ENCODE data around the gene KIF12. TPM values are rescaled to one million over a fixed set of nuclear protein-coding genes. Genes with fewer than 3 reads are reported as not detected.

Gene KIF12
- total and polyA plus RNA-seq, 5 experiments from 2014 or later = not detected

DNA sequence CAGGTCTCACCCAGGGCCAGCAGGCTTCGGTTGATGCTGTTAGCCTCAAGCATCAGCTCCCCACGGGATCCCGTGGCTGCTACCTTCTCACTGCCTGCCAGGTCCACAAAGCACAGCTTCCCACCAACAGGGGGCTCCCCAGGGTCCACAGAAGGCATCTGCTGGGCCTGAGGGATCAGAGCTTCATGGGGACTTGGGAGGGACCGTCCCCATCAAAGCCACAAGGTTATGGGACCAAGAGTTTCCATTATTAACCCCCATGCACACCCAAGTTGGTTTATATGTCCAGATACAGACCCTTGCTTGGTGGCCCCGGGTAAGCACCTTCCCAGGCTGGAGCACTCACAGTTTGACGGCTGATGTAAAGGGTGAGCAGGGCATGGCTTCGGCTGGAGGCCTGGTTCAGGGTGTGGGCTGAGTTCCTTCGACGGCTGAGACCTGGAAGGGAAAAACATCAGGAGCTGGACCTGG, 3.0 kb downstream of the KIF12 start:
- Mint-ChIP-seq H3K27me3 (peaks cover 13 to 69% (median 45%) of the 10 kb centered on the region in 5 donors), H3K9me3 (peaks cover 0 to 2% (median 0%) of the 10 kb centered on the region in 9 donors), H3K4me1 (peaks cover 6 to 13% (median 12%) of the 10 kb centered on the region in 4 donors), H3K4me3 (peak overlapping the region in 6 of 10 donors; percentile 7 to 62 (median 52)), H3K36me3 (no peaks in the 10 kb centered on the region), H3K27ac (no peak overlapping the region)
- POLR2A ChIA-PET = no interaction called here
- peak in 1 of 10 donors; percentile 31 for DNase-seq
- ATAC-seq = no peak

DNA sequence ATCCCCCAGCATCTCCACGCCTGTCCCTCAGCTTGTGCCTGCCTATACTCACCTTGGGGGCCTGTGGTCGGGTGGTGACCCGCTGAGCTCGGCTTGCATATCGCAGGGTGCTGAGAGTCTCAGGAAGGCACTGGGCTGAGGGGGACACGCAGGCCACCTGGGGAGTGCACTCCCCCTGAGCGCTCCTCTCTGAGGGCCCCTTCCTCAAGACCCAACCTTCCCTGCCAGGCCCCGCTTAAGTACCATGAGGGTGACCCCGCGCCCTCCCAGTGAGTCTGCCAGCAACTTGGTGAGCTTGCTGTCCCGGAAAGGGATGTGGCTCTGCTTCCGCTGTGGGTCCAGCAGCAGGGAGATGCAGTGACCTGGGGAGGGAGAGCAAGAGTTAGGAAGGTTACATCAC, 4.1 kb downstream of the KIF12 start:
- no peak overlapping the region for H3K4me3 Mint-ChIP-seq
- DNase-seq (peak in 1 of 10 donors; percentile 53), ATAC-seq (no peak)
- POLR2A ChIA-PET = no interaction called here
- H3K9me3 Mint-ChIP-seq = peaks cover 0 to 2% (median 0%) of the 10 kb centered on the region in 9 donors
- H3K36me3 Mint-ChIP-seq = peaks cover 0 to 3% (median 0%) of the 10 kb centered on the region in 3 donors
- H3K27me3 Mint-ChIP-seq = peaks cover 13 to 71% (median 45%) of the 10 kb centered on the region in 5 donors
- H3K4me1 Mint-ChIP-seq = peaks cover 6 to 13% (median 12%) of the 10 kb centered on the region in 4 donors
- peak overlapping the region in 1 of 10 donors; percentile 8 for H3K27ac Mint-ChIP-seq

DNA sequence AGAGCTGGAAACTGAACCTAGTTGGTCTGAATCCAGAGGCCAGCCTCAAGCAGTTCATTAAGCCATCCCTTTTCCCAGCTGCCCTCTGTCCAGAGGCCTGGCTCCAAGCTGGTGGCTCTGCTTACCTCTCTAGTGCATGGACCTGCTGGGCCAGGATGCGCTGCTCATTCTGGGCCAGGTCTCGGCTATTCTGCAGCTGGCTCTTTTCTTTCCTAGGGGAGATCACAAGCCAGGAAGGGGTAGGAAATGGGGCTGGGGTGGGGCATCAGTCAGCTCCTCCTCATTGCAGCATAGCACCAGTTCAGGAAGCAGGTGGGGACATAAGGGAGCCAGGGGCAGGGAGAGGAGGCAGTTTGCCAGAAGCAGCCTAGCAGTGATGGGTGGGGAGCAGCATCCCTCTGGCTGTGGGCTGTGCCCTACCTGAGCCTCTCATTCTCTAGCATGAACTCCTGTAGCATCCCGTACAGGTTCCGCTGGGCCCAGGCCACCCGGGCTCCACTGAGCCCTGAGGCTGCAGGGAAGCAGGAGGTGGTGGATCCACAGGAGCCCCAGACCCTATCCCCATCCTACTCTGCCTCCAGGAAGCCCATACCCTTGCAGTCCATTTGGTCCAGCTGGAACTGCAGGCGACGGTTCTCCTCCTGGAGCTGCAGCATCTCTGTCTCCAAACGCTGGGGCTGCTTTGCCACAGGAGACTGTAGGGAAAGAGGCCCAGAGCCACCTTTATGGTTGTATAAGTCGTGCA, 5.2 kb downstream of the KIF12 start:
- DNase-seq = peak in 1 of 10 donors; percentile 49
- ATAC-seq = no peak
- POLR2A ChIA-PET = no interaction called here
- peaks cover 13 to 65% (median 41%) of the 10 kb centered on the region in 5 donors for H3K27me3 Mint-ChIP-seq
- no peak overlapping the region for H3K27ac Mint-ChIP-seq
- H3K4me3 Mint-ChIP-seq = no peak overlapping the region
- H3K36me3 Mint-ChIP-seq = peaks cover 0 to 3% (median 0%) of the 10 kb centered on the region in 3 donors
- H3K9me3 Mint-ChIP-seq = peaks cover 0 to 2% (median 0%) of the 10 kb centered on the region in 9 donors
- H3K4me1 Mint-ChIP-seq = peaks cover 6 to 13% (median 10%) of the 10 kb centered on the region in 4 donors

DNA sequence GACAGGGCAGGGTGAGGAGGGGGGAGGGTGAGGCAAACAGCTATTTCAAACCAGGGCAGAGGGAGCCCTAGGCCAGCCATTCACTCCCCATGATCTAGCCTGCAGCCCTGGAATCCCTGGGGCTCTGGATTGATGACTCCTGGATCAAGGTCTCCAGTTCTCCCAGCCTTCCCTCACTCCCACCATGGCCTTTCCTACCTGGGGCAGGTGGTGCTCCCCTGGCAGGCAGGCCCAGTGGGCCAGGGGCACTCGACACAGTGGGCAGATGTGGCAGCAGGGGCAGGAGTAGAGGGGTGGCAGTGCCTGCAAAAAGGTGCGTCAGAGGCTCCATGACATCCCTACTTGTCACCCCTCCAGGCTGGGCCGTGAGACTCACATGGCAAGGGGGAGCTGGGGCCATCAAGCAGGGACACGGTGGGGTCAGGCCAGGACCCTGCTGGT, 6.0 kb downstream of the KIF12 start:
- POLR2A ChIA-PET = no interaction called here
- Mint-ChIP-seq H3K9me3 (peaks cover 0 to 2% (median 0%) of the 10 kb centered on the region in 9 donors), H3K36me3 (peaks cover 0 to 3% (median 0%) of the 10 kb centered on the region in 3 donors), H3K4me3 (no peak overlapping the region), H3K4me1 (peaks cover 6 to 13% (median 10%) of the 10 kb centered on the region in 4 donors), H3K27me3 (peaks cover 13 to 64% (median 40%) of the 10 kb centered on the region in 5 donors), H3K27ac (peak overlapping the region in 1 of 10 donors; percentile 53)
- peak in 1 of 10 donors; percentile 62 for DNase-seq
- no peak for ATAC-seq

DNA sequence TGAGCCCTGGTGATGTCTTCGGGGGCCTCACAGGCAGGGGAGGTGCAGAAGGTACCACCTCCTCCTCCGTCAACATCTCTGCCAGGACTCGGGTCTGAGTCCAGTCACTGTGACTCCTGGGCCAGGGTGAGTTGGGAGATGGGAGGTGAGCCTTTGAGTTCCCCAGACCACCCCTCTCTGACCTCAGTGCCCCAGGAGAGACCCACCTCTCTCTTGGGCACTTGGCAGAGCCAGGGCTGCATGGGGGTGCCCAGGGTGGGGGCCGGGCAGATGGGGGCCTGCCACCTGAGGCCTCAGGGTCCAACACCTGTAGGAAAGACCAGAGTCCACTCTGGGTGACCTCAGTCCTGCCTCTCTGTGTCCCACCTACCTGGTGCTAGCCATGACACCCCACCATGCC, 6.8 kb downstream of the KIF12 start:
- POLR2A ChIA-PET = no interaction called here
- Mint-ChIP-seq H3K27ac (no peak overlapping the region), H3K27me3 (peaks cover 8 to 59% (median 36%) of the 10 kb centered on the region in 5 donors), H3K36me3 (peaks cover 0 to 3% (median 0%) of the 10 kb centered on the region in 3 donors), H3K4me1 (peaks cover 3 to 9% (median 5%) of the 10 kb centered on the region in 4 donors), H3K9me3 (peaks cover 0 to 2% (median 0%) of the 10 kb centered on the region in 9 donors), H3K4me3 (no peak overlapping the region)
- DNase-seq (peak in 1 of 10 donors; percentile 56), ATAC-seq (no peak)

DNA sequence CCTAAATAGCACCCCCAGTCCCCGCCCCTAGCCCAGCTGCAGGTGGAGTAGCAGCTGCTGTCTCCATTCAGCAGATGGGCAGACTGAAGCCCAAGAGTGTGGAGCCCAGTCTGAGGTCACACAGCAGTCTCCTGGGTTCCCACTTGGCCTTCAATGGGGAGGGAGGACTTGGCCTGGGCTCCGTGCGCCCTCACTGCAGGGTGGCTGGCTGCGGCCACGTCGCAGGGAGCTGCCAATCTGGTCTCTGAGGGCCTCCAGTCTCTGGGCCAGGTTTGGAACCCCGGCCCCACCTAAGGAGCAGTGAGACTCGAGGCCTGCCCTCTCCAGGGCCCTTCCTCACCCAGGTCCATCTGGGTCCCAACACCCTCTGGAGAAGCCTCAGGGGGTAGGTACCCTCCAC, 7.4 kb downstream of the KIF12 start:
- Mint-ChIP-seq H3K9me3 (peaks cover 0 to 2% (median 0%) of the 10 kb centered on the region in 9 donors), H3K4me1 (peaks cover under 1 to 4% (median 2%) of the 10 kb centered on the region in 4 donors), H3K4me3 (no peak overlapping the region), H3K27me3 (peaks cover 6 to 52% (median 30%) of the 10 kb centered on the region in 5 donors), H3K36me3 (peaks cover 0 to 3% (median 0%) of the 10 kb centered on the region in 3 donors), H3K27ac (no peak overlapping the region)
- DNase-seq (peak in 1 of 10 donors; percentile 61), ATAC-seq (no peak)
- POLR2A ChIA-PET = no interaction called here

DNA sequence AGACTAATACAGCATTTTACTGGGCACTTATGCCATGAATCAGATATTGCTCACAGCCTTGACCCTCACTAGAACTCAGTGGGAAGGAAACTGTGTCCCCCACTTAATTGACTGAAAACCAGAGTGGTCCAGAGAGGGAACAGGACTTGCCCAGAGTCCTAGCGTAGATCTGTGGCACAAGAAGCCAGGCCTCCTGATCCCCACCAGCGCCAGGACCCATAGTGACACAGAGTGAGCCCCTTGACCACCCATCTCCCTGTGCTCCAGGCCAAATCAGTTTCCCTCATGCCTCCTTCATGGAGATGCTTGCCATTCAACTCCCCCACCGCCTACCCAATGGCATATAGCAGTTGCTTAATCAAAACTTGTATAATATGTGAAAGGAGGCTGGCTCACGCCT, 8.3 kb downstream of the KIF12 start:
- no peaks in the 10 kb centered on the region for H3K4me1 Mint-ChIP-seq
- ATAC-seq (no peak), DNase-seq (no peak)
- H3K9me3 Mint-ChIP-seq = peaks cover 0 to 2% (median 0%) of the 10 kb centered on the region in 9 donors
- H3K36me3 Mint-ChIP-seq = peaks cover 0 to 3% (median 0%) of the 10 kb centered on the region in 3 donors
- peak overlapping the region in 1 of 10 donors; percentile 42 for H3K27ac Mint-ChIP-seq
- peaks cover 0 to 43% (median 21%) of the 10 kb centered on the region in 5 donors for H3K27me3 Mint-ChIP-seq
- POLR2A ChIA-PET = no interaction called here
- no peak overlapping the region for H3K4me3 Mint-ChIP-seq

DNA sequence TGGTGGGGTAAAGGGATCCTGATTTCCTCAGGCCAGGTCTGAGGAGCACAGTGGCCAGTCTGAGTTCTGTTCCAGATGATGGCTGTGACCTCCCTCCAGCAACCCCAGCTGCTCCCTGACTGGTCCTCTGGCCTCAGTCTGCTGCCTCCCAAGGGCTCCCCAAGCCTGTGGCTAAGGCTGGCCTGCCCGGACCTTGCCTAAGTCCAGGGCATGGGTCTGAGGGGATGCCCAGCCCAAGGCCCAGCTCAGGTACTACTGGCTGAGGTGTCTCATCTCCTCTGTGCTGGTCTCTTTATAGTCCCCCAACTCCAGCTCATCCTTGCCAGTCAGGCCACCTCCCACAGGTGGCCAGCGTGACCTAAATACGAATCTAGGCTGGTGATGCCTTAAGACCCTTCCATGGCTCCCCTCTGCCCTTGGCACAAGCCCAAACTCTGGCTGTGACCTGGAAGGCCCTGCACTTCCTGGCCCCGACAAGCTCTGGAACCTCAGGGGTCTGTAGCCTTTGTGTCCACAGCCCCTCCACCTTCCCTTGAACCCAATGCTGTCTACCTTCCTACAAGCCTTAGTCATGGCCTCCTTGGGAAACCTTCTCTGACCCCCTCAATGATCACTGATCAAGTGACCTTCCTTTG, 9.8 kb downstream of the KIF12 start:
- Mint-ChIP-seq H3K9me3 (peaks cover 0 to 2% (median 0%) of the 10 kb centered on the region in 9 donors), H3K27ac (no peak overlapping the region), H3K36me3 (peaks cover 0 to 3% (median 0%) of the 10 kb centered on the region in 3 donors), H3K4me1 (no peaks in the 10 kb centered on the region), H3K4me3 (no peak overlapping the region), H3K27me3 (peaks cover 0 to 29% (median 14%) of the 10 kb centered on the region in 5 donors)
- ATAC-seq (no peak), DNase-seq (peak in 1 of 10 donors; percentile 50)
- POLR2A ChIA-PET = no interaction called here

DNA sequence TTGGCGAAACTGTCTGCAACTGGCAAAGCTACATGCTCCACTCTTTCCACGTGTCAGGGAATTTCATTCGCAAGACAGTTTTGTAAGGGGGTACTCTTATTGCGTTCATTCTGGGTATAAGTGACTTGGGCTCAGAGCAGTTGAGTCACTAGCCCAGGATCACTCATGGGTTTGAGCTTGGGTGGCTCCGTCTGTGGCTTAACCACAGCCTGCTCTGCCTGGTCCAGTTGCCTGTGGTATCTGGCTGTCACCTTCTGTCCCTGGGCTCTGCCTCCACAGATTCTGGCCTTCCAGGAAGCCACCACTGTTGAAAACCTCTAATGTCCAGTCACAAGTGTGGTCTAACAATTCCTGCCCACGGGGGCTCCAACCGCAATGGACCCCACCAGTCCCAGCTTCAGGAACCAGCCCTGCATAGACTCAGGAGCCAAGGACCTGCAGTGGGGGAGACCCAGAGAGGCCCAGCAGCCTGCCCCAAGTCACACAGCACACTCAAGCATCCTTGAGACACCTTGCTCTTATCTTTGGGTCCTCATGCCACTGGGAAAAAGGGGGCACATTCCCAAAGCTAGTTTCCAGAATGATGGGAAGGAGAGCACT, 10.4 kb downstream of the KIF12 start:
- Mint-ChIP-seq H3K9me3 (peaks cover 0 to 2% (median 0%) of the 10 kb centered on the region in 9 donors), H3K4me3 (no peak overlapping the region), H3K36me3 (peaks cover 0 to 3% (median 0%) of the 10 kb centered on the region in 3 donors), H3K27me3 (peaks cover 0 to 24% (median 12%) of the 10 kb centered on the region in 5 donors), H3K4me1 (no peaks in the 10 kb centered on the region), H3K27ac (no peak overlapping the region)
- ATAC-seq = no peak
- peak in 1 of 10 donors; percentile 18 for DNase-seq
- POLR2A ChIA-PET = no interaction called here

DNA sequence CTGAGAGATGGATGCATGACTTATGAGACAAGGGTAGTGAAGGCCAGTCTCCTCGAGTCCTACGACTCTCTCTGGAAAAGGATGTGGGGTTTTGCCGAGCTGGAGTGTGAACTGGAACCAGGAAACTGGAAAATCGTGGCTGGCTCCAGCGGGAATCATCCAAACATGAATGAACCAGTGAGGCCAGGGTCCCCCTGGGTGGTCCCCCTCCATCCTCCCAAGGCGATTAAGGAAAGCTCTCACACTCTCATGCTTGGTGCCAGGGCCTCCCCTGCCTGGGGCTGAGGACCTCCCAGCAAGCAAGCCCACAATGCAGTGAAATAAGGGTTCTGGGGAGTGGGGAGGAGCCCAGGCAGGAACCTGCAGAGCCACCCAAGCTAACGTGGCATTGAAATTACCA, 11.4 kb downstream of the KIF12 start:
- DNase-seq = no peak
- Mint-ChIP-seq H3K27ac (no peak overlapping the region), H3K27me3 (peaks cover 0 to 14% (median 5%) of the 10 kb centered on the region in 5 donors), H3K4me1 (no peaks in the 10 kb centered on the region), H3K36me3 (peaks cover 0 to 3% (median 0%) of the 10 kb centered on the region in 3 donors), H3K9me3 (peaks cover 0 to 1% (median 0%) of the 10 kb centered on the region in 9 donors), H3K4me3 (no peak overlapping the region)
- POLR2A ChIA-PET = no interaction called here
- no peak for ATAC-seq

DNA sequence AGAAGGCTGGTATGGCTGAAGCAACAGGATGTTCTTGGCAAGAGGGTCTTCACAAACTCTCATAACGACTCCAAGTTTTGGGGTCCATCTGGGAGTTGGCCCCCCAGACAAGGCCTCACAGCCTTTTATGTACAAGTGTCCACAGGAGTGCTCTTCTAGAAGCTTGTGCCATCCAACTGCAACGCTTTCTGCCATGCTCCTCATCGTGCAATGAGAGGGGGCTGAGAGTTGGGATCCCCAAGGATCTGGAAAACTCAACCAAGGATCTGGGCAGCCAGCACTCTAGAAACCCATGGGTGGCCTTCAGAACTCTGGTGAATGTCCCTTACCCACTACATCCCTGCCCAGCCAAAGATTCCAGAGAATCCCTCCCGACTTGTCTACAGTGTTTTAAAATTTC, 12.5 kb downstream of the KIF12 start:
- Mint-ChIP-seq H3K4me3 (no peak overlapping the region), H3K9me3 (no peaks in the 10 kb centered on the region), H3K27ac (no peak overlapping the region), H3K27me3 (peaks cover 0 to 9% (median 2%) of the 10 kb centered on the region in 5 donors), H3K4me1 (peaks cover 0 to 3% (median 0%) of the 10 kb centered on the region in 4 donors), H3K36me3 (peaks cover 0 to 3% (median 0%) of the 10 kb centered on the region in 3 donors)
- no peak for DNase-seq
- ATAC-seq = no peak
- POLR2A ChIA-PET = no interaction called here

DNA sequence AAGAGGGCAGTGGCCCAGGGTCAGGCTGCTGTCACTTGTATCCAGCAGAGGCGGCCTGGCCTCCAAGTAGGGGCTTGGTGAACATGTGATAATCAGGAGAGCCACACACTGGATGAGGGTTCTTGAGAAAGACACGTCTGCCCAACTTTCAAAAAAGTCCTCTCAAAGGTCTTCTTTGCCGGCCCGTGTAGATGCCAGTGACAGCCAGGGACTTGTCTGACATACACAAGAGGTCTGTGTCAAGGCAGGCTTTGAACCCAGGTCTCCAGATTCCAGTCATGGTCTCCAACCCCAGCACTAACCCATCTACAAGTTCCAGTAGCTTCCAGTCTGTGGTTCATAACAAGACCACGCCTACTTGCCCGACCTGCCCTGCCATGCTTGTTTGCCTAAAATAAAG, 13.1 kb downstream of the KIF12 start:
- Mint-ChIP-seq H3K36me3 (peaks cover 0 to 3% (median 0%) of the 10 kb centered on the region in 3 donors), H3K27ac (no peak overlapping the region), H3K4me3 (no peak overlapping the region), H3K4me1 (peaks cover 0 to 3% (median 0%) of the 10 kb centered on the region in 4 donors), H3K9me3 (no peaks in the 10 kb centered on the region), H3K27me3 (peaks cover 0 to 9% (median 3%) of the 10 kb centered on the region in 5 donors)
- ATAC-seq = no peak
- DNase-seq = no peak
- POLR2A ChIA-PET = no interaction called here

Measured in naive thymus-derived CD8-positive, alpha-beta T cell (primary cell).